Left kidney (tissue), 2 donors: ENCODE data around the gene BICC1. TPM values are rescaled to one million over a fixed set of nuclear protein-coding genes. Genes with fewer than 3 reads are reported as not detected.
A peak's percentile ranks its signal among the peaks of the same experiment; 100 is the strongest.

Experiments
- DNase-seq: peaks from one replicate; pipeline ENCODE4 v3.0.0-alpha.2; 2013
- polyA plus RNA-seq: library from polyadenylated mRNA; unstranded; fragments of 120-200 nt; gene quantifications from one replicate; pipeline ENCODE4 v1.2.1, GENCODE V29; 2013; ENCODE audit not compliant: insufficient read length

The BICC1 gene
- polyA plus RNA-seq, 1 donor, result 98.1 TPM

DNA sequence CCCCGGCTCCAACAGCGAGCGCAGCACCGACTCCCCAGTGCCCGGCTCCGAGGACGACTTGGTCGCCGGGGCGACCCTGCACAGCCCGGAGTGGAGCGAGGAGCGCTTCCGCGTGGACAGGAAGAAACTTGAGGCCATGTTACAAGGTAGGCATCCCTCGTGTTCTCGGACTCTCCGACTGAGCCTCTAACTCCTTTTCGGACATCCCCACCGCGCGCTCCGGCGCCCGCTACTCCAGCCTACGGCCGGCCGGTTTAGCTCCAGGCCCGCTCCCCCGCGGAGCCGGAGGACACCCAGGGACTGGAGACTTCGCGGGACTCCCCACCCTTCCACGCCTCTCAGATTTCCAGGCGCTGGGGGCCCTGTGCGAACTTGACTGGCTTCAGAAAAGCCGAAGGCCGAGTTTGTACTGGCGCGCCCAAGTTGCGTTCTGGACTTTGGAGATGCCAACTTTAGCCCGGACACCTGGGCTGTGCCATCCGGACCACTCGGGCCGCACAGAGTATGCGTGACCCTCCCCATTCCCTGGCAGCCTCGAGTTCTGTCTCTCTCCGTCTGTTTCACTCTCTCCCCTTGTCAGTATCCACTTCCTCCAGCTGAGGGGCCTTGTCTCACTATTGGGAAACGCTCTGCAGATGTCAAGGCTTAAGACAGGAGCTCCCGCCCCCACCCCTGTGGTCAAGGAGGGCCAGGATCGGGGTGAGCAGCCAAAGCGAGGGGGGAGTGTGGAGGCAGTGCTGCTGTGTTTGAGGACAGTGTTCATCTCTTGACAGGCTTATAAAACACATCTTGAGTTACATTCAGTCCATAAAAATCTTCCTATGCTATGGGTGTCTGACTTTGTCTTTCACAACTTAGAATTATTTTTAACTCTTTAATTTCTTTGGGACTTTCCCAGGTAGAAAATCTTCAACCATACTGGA lies 777 bp downstream of the BICC1 start:
- peak; percentile 62 for DNase-seq

GRCh38 chr10:58514111-58514770 lies 1.6 kb downstream of the BICC1 start:
- DNase-seq, result no peak

GRCh38 chr10:58515291-58515941 lies 2.7 kb downstream of the BICC1 start:
- DNase-seq, result no peak

- DNase-seq, result no peak
Measured at GRCh38 chr10:58516119-58516518, 3.4 kb downstream of the BICC1 start.

- DNase-seq, result no peak
Measured at GRCh38 chr10:58516671-58517070, 4.0 kb downstream of the BICC1 start.

DNA sequence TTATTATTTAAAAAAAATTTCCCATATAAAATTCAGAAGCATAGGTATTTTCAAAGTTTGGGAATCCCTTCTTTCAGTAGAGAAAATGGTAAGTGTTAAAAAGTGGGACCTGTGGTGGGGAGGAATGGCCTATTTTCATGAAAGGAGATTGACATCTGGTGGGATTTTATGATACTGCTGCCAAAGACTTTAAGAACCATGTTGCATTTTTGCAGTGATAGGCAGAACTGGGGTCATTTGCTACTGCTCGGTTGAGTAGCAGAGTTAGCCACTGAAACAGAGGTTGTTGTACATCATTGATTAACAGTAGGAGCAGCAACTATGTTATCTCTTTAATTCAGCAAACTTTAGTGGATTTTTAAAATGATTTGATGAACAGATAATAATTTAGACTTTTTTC lies 4.4 kb downstream of the BICC1 start:
- DNase-seq, result no peak

GRCh38 chr10:58517491-58518355 lies 5.1 kb downstream of the BICC1 start:
- DNase-seq, result no peak

DNA sequence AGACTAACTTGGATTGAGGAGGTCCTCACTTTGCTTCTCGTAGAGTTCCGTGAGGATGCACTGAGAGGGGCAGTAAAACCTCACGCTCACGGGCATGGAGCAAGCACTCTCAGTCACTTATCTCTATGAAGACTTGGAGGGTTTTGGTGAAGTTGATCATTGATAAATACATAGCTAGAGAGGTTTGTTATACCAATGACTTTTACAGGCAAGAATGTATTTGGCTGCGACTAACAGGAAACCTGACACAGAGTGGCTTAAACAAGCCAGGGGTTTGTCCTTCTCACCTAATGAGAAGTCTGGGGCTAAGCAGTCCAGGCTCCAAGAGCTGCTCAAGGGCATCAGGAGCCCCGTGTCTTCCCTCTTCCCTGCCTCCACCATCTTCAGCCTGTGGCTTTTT lies 6.1 kb downstream of the BICC1 start:
- no peak for DNase-seq

DNA sequence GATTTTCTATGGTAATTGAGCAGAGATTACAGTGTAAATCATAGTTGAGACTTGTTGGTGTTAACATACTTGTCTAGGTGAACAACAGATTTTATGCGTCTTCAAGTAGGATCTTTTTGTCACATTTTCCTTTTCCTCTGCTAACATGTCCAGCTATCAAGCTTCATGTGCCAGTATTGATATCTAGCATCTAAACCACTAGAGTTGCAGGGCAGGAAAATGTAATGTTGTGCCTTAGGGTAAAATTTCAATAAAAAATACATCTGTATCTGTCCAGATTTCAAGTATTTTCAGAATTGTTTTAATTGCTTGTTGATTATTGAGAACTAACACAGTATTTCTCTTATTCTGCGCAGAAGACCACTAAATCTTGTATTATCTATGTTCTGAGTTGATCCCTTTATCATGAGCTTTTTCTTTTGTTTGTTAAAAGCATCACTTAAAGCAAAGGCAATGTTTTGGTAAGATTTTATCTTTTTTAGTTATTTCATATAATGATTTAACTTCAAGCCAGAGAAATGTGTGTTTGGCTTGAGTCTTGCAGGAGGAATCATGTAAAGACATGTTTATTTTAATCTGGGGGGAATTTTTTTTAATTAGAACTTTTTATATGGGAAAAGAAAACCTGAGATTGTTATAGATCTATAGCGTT lies 16.5 kb downstream of the BICC1 start:
- DNase-seq, result no peak

GRCh38 chr10:58531084-58531695 lies 18.5 kb downstream of the BICC1 start:
- DNase-seq, result no peak

DNA sequence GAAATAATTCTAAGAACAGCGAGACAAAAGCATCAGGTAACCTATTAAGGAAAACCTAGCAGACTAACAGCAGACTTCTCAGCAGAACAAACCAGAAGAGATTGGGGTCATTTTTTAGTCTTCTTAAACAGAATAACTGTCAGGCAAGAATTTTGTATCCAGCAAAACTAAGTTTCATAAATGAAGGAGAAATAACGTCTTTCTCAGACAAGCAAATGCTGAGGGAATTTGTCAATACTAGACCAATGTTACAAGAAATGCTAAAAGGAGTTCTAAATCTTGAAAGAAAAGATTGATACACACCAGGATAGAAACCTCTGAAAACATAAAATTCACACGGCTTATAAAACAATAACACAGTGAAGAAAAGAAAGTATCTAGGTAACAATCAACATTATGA lies 22.6 kb downstream of the BICC1 start:
- no peak for DNase-seq

DNA sequence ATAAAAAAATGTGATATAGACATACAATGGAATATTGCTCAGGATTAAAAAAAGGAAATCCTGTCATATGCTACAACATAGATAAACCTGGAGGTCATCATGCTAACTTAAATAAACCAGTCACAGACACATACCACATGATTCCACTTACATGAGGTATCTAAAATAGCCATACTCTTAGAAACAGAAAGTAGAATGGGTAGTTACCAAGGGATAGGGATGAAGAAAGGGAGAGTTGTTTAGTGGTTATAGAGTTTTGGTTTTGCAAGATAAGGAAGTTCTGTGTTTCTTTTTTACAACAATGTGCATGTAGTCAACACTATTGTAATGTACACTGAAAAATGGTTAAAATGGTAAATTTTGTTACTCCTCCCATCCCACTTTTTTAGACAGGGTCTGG lies 30.5 kb downstream of the BICC1 start:
- DNase-seq, result no peak

DNA sequence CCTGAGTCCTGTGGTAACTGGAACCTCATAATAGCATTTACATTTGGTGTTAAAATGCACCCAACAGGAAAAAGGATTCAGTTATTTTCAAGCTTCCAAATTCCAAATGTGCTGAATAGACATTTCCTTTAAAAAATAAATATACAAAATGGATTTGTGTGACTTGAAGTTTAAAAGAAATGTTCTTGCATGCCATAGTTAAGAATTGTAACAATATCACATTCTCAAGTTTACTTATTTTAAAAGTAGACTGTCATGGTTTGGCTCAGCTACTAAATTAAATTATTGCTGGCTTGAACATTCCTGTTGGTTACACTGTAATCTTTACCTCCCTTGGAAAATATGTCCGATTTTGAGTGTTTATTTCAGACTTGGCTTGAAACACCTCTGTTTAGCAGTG lies 31.5 kb downstream of the BICC1 start:
- no peak for DNase-seq

GRCh38 chr10:58545427-58545826 lies 32.8 kb downstream of the BICC1 start:
- no peak for DNase-seq

GRCh38 chr10:58546137-58546536 lies 33.5 kb downstream of the BICC1 start:
- no peak for DNase-seq

GRCh38 chr10:58546722-58547445 lies 34.2 kb downstream of the BICC1 start:
- DNase-seq, result no peak

- DNase-seq, result no peak
Measured at GRCh38 chr10:58547963-58548362, 35.3 kb downstream of the BICC1 start.

DNA sequence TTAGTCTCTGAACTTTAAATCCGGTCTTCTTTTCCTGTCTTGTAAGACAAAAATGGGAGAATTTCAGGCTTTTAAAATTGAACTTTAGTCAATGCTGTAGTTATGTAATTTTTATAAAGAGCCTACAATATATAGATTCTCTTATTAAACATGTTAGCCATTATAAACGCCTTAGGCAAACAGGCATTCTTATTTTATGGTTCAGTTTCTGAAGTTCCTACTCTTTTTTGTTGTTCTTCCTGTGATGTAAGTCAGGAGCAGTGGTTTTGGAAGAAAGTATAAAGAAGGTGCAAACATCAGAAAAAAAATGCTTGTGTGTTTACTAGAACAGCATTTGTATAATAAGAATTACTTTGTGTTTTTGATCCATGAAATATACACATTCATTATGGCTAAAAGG lies 41.6 kb downstream of the BICC1 start:
- no peak for DNase-seq

DNA sequence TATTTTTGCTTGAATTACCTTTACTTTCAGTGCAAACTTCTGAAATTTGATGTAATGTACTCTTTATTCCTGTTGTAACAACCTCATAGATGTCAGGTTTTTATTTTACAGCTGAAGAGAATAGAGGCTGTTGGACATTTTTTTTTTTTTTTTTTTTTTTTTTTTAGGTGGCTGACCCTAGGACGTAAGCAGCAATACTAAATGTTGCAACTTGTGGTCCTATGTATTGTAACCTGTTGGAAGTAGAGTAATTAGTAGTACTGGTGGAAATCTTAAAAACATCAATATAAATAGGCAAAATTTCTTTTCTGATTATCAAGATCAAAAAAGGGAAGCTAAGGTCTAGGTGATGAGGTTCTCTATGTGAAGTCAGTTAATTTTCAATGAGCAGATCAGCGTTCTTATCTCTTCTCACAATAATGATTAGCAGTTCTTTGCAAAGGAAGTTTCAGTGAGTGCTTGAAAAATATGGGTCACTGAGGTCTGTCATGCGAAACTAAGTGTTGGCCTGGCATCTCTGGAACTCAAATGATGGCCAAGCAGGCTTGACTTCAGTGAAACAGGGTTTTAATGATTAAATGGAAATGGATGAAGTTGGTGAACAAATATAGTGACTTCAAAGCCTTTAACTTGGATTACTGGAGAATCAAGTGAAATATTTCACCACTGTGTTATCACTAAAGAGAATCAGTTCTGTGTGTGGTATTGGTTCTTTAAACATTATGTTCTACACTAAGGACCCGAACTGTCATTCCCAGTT lies 42.7 kb downstream of the BICC1 start:
- peak; percentile 50 for DNase-seq

GRCh38 chr10:58555930-58556311 lies 43.2 kb downstream of the BICC1 start:
- DNase-seq, result no peak
